Measurements from ENCODE around the gene NEDD9. TPM values are rescaled to one million over a fixed set of nuclear protein-coding genes. Genes with fewer than 3 reads are reported as not detected.

Gene NEDD9
- total RNA-seq, 1 donor from 2014 or later: 36.9 TPM

- Mint-ChIP-seq H3K27ac (no peak overlapping the region), H3K9me3 (peaks cover 3% of the 10 kb centered on the region), H3K4me1 (peaks cover 10% of the 10 kb centered on the region), H3K4me3 (no peak overlapping the region), H3K27me3 (no peaks in the 10 kb centered on the region), H3K36me3 (ENCODE audit: low read depth) (peaks cover 81% of the 10 kb centered on the region)
- intact Hi-C loops (cut with micrococcal nuclease): no loop called here
- DNase-seq: no peak
Measured at GRCh38 chr6:11190625-11191245, 41.7 kb downstream of the NEDD9 start.

- intact Hi-C loops (cut with micrococcal nuclease): no loop called here
- Mint-ChIP-seq H3K36me3 (ENCODE audit: low read depth) (peaks cover 83% of the 10 kb centered on the region), H3K4me1 (peaks cover 7% of the 10 kb centered on the region)
Measured at GRCh38 chr6:11189865-11190624, 42.4 kb downstream of the NEDD9 start.

GRCh38 chr6:11188161-11188915 is 44.1 kb downstream of the NEDD9 start:
- H3K27me3 Mint-ChIP-seq: no peaks in the 10 kb centered on the region
- no peak for DNase-seq
- H3K27ac Mint-ChIP-seq: no peak overlapping the region
- peaks cover 85% of the 10 kb centered on the region for H3K36me3 Mint-ChIP-seq (ENCODE audit: low read depth)
- no peaks in the 10 kb centered on the region for H3K9me3 Mint-ChIP-seq
- H3K4me3 Mint-ChIP-seq: no peak overlapping the region
- peaks cover 2% of the 10 kb centered on the region for H3K4me1 Mint-ChIP-seq
- intact Hi-C loops (cut with micrococcal nuclease): no loop called here

More at GRCh38 chr6:11189865-11190624, 42.4 kb downstream of the NEDD9 start:
- H3K9me3 Mint-ChIP-seq: peaks cover 3% of the 10 kb centered on the region
- H3K27me3 Mint-ChIP-seq: no peaks in the 10 kb centered on the region
- H3K4me3 Mint-ChIP-seq: no peak overlapping the region
- no peak overlapping the region for H3K27ac Mint-ChIP-seq
- DNase-seq: no peak

- no peaks in the 10 kb centered on the region for H3K27me3 Mint-ChIP-seq
- intact Hi-C loops (cut with micrococcal nuclease): no loop called here
- peaks cover 2% of the 10 kb centered on the region for H3K9me3 Mint-ChIP-seq
- H3K36me3 Mint-ChIP-seq (ENCODE audit: low read depth): peaks cover 86% of the 10 kb centered on the region
- peaks cover 2% of the 10 kb centered on the region for H3K4me1 Mint-ChIP-seq
- H3K4me3 Mint-ChIP-seq: no peak overlapping the region
- no peak overlapping the region for H3K27ac Mint-ChIP-seq
- DNase-seq: no peak
Measured at GRCh38 chr6:11187301-11187700, 45.2 kb downstream of the NEDD9 start.

- H3K27me3 Mint-ChIP-seq: no peaks in the 10 kb centered on the region
- no peak overlapping the region for H3K27ac Mint-ChIP-seq
- H3K4me1 Mint-ChIP-seq: peaks cover 2% of the 10 kb centered on the region
- peaks cover 3% of the 10 kb centered on the region for H3K9me3 Mint-ChIP-seq
- H3K36me3 Mint-ChIP-seq (ENCODE audit: low read depth): peaks cover 74% of the 10 kb centered on the region
- no peak overlapping the region for H3K4me3 Mint-ChIP-seq
- intact Hi-C loops (cut with micrococcal nuclease): no loop called here
- DNase-seq: no peak
Measured at GRCh38 chr6:11185204-11185842, 47.1 kb downstream of the NEDD9 start.

GRCh38 chr6:11183761-11184362 is 48.6 kb downstream of the NEDD9 start:
- H3K27me3 Mint-ChIP-seq: no peaks in the 10 kb centered on the region
- H3K27ac Mint-ChIP-seq: no peak overlapping the region
- peaks cover 3% of the 10 kb centered on the region for H3K9me3 Mint-ChIP-seq
- intact Hi-C loops (cut with micrococcal nuclease): no loop called here
- no peak for DNase-seq
- H3K36me3 Mint-ChIP-seq (ENCODE audit: low read depth): peaks cover 65% of the 10 kb centered on the region
- no peak overlapping the region for H3K4me3 Mint-ChIP-seq
- peaks cover 2% of the 10 kb centered on the region for H3K4me1 Mint-ChIP-seq

GRCh38 chr6:11181478-11182136 is 50.9 kb downstream of the NEDD9 start:
- intact Hi-C loops (cut with micrococcal nuclease): no loop called here
- H3K36me3 Mint-ChIP-seq (ENCODE audit: low read depth): peaks cover 43% of the 10 kb centered on the region
- peaks cover 3% of the 10 kb centered on the region for H3K4me1 Mint-ChIP-seq
- H3K9me3 Mint-ChIP-seq: peaks cover 3% of the 10 kb centered on the region
- no peak overlapping the region for H3K27ac Mint-ChIP-seq
- no peaks in the 10 kb centered on the region for H3K27me3 Mint-ChIP-seq
- peak; percentile 29 for DNase-seq
- no peak overlapping the region for H3K4me3 Mint-ChIP-seq

- Mint-ChIP-seq H3K27me3 (no peaks in the 10 kb centered on the region), H3K9me3 (peaks cover 3% of the 10 kb centered on the region), H3K4me1 (peaks cover 5% of the 10 kb centered on the region), H3K36me3 (ENCODE audit: low read depth) (peaks cover 26% of the 10 kb centered on the region), H3K4me3 (no peak overlapping the region), H3K27ac (no peak overlapping the region)
- intact Hi-C loops (cut with micrococcal nuclease): no loop called here
- peak; percentile 43 for DNase-seq
Measured at GRCh38 chr6:11179419-11180202, 52.9 kb downstream of the NEDD9 start.

GRCh38 chr6:11179088-11179418 is 53.4 kb downstream of the NEDD9 start:
- DNase-seq: peak; percentile 37
- H3K4me3 Mint-ChIP-seq: no peak overlapping the region
- peaks cover 20% of the 10 kb centered on the region for H3K36me3 Mint-ChIP-seq (ENCODE audit: low read depth)
- H3K27me3 Mint-ChIP-seq: no peaks in the 10 kb centered on the region
- intact Hi-C loops (cut with micrococcal nuclease): no loop called here
- H3K9me3 Mint-ChIP-seq: peaks cover 3% of the 10 kb centered on the region
- H3K27ac Mint-ChIP-seq: no peak overlapping the region
- peaks cover 5% of the 10 kb centered on the region for H3K4me1 Mint-ChIP-seq

- DNase-seq: no peak
- Mint-ChIP-seq H3K4me3 (no peak overlapping the region), H3K4me1 (peaks cover 17% of the 10 kb centered on the region), H3K27me3 (no peaks in the 10 kb centered on the region), H3K27ac (no peak overlapping the region), H3K9me3 (peaks cover under 1% of the 10 kb centered on the region), H3K36me3 (ENCODE audit: low read depth) (peaks cover 6% of the 10 kb centered on the region)
- intact Hi-C loops (cut with micrococcal nuclease): no loop called here
Measured at GRCh38 chr6:11177271-11177670, 55.2 kb downstream of the NEDD9 start.

GRCh38 chr6:11174242-11174611 is 58.2 kb downstream of the NEDD9 start:
- DNase-seq: peak; percentile 47
- intact Hi-C loops (cut with micrococcal nuclease): loop anchor here (5.0 kb wide), 2 partner anchors 148 to 208 kb away; no protein-coding TSS in a partner anchor
- Mint-ChIP-seq H3K27me3 (no peaks in the 10 kb centered on the region), H3K4me1 (peaks cover 21% of the 10 kb centered on the region), H3K9me3 (no peaks in the 10 kb centered on the region), H3K27ac (no peak overlapping the region), H3K4me3 (no peak overlapping the region), H3K36me3 (ENCODE audit: low read depth) (no peaks in the 10 kb centered on the region)

GRCh38 chr6:11172501-11173327 is 59.8 kb downstream of the NEDD9 start:
- peak overlapping the region; percentile 21 for H3K27ac Mint-ChIP-seq
- H3K9me3 Mint-ChIP-seq: no peaks in the 10 kb centered on the region
- DNase-seq: peak; percentile 92
- H3K4me3 Mint-ChIP-seq: peak overlapping the region; percentile 32
- intact Hi-C loops (cut with micrococcal nuclease): loop anchor here (1.0 to 5.0 kb wide), 5 partner anchors 28 to 324 kb away; partner anchors contain the start of gene NEDD9
- H3K27me3 Mint-ChIP-seq: no peaks in the 10 kb centered on the region
- no peaks in the 10 kb centered on the region for H3K36me3 Mint-ChIP-seq (ENCODE audit: low read depth)
- peaks cover 21% of the 10 kb centered on the region for H3K4me1 Mint-ChIP-seq
